HCT116 (cell line): ENCODE measurements around the gene ZNF20. TPM values are rescaled to one million over a fixed set of nuclear protein-coding genes. Genes with fewer than 3 reads are reported as not detected.

ENCODE experiments used
- ATAC-seq: fragments of 200-7000 bp; cut with Tn5 transposase; 2 replicates; pipeline ENCODE4 v1.9.1; 2020; ENCODE audit warnings: mild to moderate bottlenecking, moderate library complexity
- BruUV-seq: library from RNA; stranded (reverse); fragments of 400-500 nt; replicated peaks from 2 replicates; lab custom pipeline; 2021; lab: Mats Ljungman, UMichigan
- CTCF ChIA-PET: fragments of 300-600 bp; sonication (Branson Sonifier 250); formaldehyde crosslinking; loops from one replicate; lab custom pipeline; 2021; ENCODE audit warnings: antibody characterized with exemption; lab: Charles Lee
- POLR2A ChIA-PET: fragments of 300-600, 350-600 bp; sonication (Branson Sonifier 250); formaldehyde crosslinking; loops from one replicate; lab custom pipeline; 2021; ENCODE audit warnings: antibody characterized with exemption; lab: Charles Lee
- RAD21 ChIA-PET, 2 experiments: fragments of 300-600 bp; sonication (Branson Sonifier 250); formaldehyde crosslinking; loops; one replicate each; lab custom pipeline; 2023; ENCODE audit warnings: low total read pairs in 2 of 2; ENCODE audit not compliant: uncharacterized antibody in 2 of 2, unreplicated experiment in 2 of 2, low non-redundant PET in 1 of 2; lab: Charles Lee
- DNase-seq: peaks from one replicate; pipeline ENCODE4 v3.0.0-alpha.2; 2010; ENCODE audit warnings: low read depth, low spot score
- H2AFZ ChIP-seq: fragments of 200-600 bp; shearing (Covaris generic), sonication (generic); 2 replicates; pipeline ENCODE4 v1.6.1; 2017; ENCODE audit warnings: low read depth, mixed run types, mixed read lengths, antibody characterized with exemption, low read length; ENCODE audit not compliant: poor library complexity, severe bottlenecking
- H3K27ac ChIP-seq: 2 replicates; pipeline ENCODE4 v1.5.1; 2012; ENCODE audit warnings: low read depth, low read length
- H3K27me3 ChIP-seq: fragments of 200-600 bp; sonication (generic); 2 replicates; pipeline ENCODE4 v1.6.1; 2016; ENCODE audit warnings: mixed run types, low read length, mixed read lengths; ENCODE audit not compliant: insufficient read depth
- H3K36me3 ChIP-seq, 2 experiments: fragments of 200-500 bp in 1 of 2; fragments of 200-600 bp in 1 of 2; sonication (Bioruptor generic) in 1 of 2; sonication (generic) in 1 of 2; 2 replicates each; pipeline versions ENCODE4 v1.5.1 to v1.6.1; 2014 to 2016; ENCODE audit warnings: low read length in 2 of 2, inconsistent platforms in 1 of 2, mixed read lengths in 1 of 2, mixed run types in 1 of 2; ENCODE audit not compliant: insufficient read depth in 2 of 2, control insufficient read depth in 1 of 2
- H3K4me1 ChIP-seq, 2 experiments: fragments of 200-600 bp in 1 of 2; sonication (generic) in 1 of 2; 2 replicates each; pipeline versions ENCODE4 v1.5.1 to v1.6.1; 2012 to 2017; ENCODE audit warnings: low read length in 2 of 2, inconsistent platforms in 1 of 2, mild to moderate bottlenecking in 1 of 2, mixed read lengths in 1 of 2, mixed run types in 1 of 2, moderate library complexity in 1 of 2; ENCODE audit not compliant: insufficient read depth in 2 of 2, control insufficient read depth in 1 of 2
- H3K4me2 ChIP-seq: fragments of 200-600 bp; sonication (generic); 2 replicates; pipeline ENCODE4 v1.6.1; 2017; ENCODE audit warnings: mixed run types, low read length, mixed read lengths
- H3K4me3 ChIP-seq, 2 experiments: fragments of 200-600 bp in 1 of 2; sonication (generic) in 1 of 2; replicated peaks in 1 of 2; 2 replicates each; pipeline ENCODE4 v1.5.1; 2011 to 2016; ENCODE audit warnings: low read length in 2 of 2, control low read depth in 1 of 2, low read depth in 1 of 2, mild to moderate bottlenecking in 1 of 2, mixed read lengths in 1 of 2, mixed run types in 1 of 2
- H3K79me2 ChIP-seq: fragments of 200-600 bp; sonication (generic); 2 replicates; pipeline ENCODE4 v1.6.1; 2017; ENCODE audit warnings: mild to moderate bottlenecking, mixed run types, low read length, moderate library complexity, mixed read lengths; ENCODE audit not compliant: insufficient read depth
- H3K9ac ChIP-seq: fragments of 200-600 bp; sonication (generic); 2 replicates; pipeline ENCODE4 v1.6.1; 2016; ENCODE audit warnings: low read length, mixed read lengths
- H3K9me2 ChIP-seq: fragments of 200-600 bp; sonication (generic), shearing (Covaris generic); 2 replicates; pipeline ENCODE4 v1.6.1; 2017; ENCODE audit warnings: mixed run types, mild to moderate bottlenecking, moderate library complexity; ENCODE audit not compliant: insufficient read depth
- H3K9me3 ChIP-seq, 2 experiments: fragments of 200-500 bp in 1 of 2; fragments of 200-600 bp in 1 of 2; sonication (Bioruptor generic) in 1 of 2; sonication (generic) in 1 of 2; 2 replicates each; pipeline ENCODE4 v1.6.1; 2014 to 2017; ENCODE audit warnings: low read length in 2 of 2, mixed read lengths in 2 of 2, inconsistent platforms in 1 of 2, low read depth in 1 of 2, mild to moderate bottlenecking in 1 of 2, mixed run types in 1 of 2, moderate library complexity in 1 of 2; ENCODE audit not compliant: control insufficient read depth in 1 of 2, insufficient read depth in 1 of 2
- H4K20me1 ChIP-seq: fragments of 200-600 bp; sonication (generic), shearing (Covaris generic); 2 replicates; pipeline ENCODE4 v1.6.1; 2017; ENCODE audit warnings: mixed run types, mild to moderate bottlenecking, moderate library complexity; ENCODE audit not compliant: insufficient read depth
- CBX3 ChIP-seq: IDR thresholded peaks from 2 replicates; pipeline ENCODE4 v1.6.1; 2012; ENCODE audit warnings: low read depth
- EGR1 ChIP-seq: IDR thresholded peaks from 2 replicates; pipeline ENCODE4 v1.6.1; 2012; ENCODE audit warnings: low read depth
- ELF1 ChIP-seq: IDR thresholded peaks from 2 replicates; pipeline ENCODE4 v1.6.1; 2012; ENCODE audit warnings: low read depth, borderline replicate concordance
- POLR2AphosphoS5 ChIP-seq: IDR thresholded peaks from 2 replicates; pipeline ENCODE4 v1.6.1; 2011; ENCODE audit warnings: mild to moderate bottlenecking, low read depth, low read length, moderate library complexity
- RAD21 ChIP-seq: IDR thresholded peaks from 2 replicates; pipeline ENCODE4 v1.6.1; 2012; ENCODE audit warnings: low read depth, mild to moderate bottlenecking
- TCF7L2 ChIP-seq: IDR thresholded peaks from 2 replicates; pipeline ENCODE4 v1.7.0; 2011; ENCODE audit warnings: borderline replicate concordance, inconsistent platforms; ENCODE audit not compliant: insufficient read depth, insufficient read length; ENCODE audit errors: extremely low read depth
- ZFX ChIP-seq: fragments of 450-650 bp; IDR thresholded peaks from 2 replicates; pipeline ENCODE4 v1.6.1; 2017
- ZNF274 ChIP-seq: fragments of 200-500 bp; sonication (Bioruptor generic); IDR thresholded peaks from 2 replicates; pipeline ENCODE4 v1.6.1; 2014; ENCODE audit warnings: mild to moderate bottlenecking, low read depth, low read length, inconsistent platforms
- intact Hi-C: fragments of 100-400 bp; cut with micrococcal nuclease; formaldehyde crosslinking; loops from 2 replicates; pipeline ENCODE4 v1.10.0; 2022
- total RNA-seq: library from RNA; stranded (reverse); gene quantifications from one replicate; pipeline ENCODE4 v1.2.1, GENCODE V29; 2021; ENCODE audit not compliant: unreplicated experiment
- TF ChIP-seq, protein P1 (sequence below): IDR thresholded peaks from 2 replicates; pipeline ENCODE4 v1.6.1; 2012
- TF ChIP-seq, protein P2 (sequence below): IDR thresholded peaks from 2 replicates; pipeline ENCODE4 v1.6.1; 2011; ENCODE audit warnings: mild to moderate bottlenecking, low read length, moderate library complexity; ENCODE audit not compliant: insufficient replicate concordance; ENCODE audit errors: extremely low read depth

ZNF20 gene
- total RNA-seq, 1 experiment from 2014 or later: 1.0 TPM

DNA sequence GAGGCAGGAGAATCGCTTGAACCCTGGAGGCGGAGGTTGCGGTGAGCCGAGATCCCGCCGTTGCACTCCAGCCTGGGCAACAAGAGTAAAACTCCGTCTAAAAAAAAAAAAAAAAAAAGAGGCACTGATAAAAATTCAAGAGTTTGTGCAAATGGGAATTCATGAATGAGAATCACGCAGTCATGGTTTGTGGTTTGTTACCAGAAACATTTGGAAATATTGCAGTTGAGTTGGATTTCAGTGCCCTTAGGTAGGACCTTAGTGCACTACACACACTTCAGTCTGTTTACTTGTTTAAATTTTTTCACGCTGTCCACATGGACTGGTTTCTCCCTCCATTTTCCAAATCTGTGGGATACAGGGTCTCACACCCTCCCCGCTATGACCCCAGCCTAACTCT lies 47.2 kb downstream of the ZNF20 start:
- no peak for DNase-seq
- no peaks in the 10 kb centered on the region for H3K4me1 ChIP-seq
- H2AFZ ChIP-seq: no peak overlapping the region
- H3K27me3 ChIP-seq: no peaks in the 10 kb centered on the region
- no peak overlapping the region for H3K4me2 ChIP-seq
- peaks cover 0 to 7% of the 10 kb centered on the region in 2 experiments; a peak in 2 of 4 replicates for H3K9me3 ChIP-seq
- no peaks in the 10 kb centered on the region for H3K79me2 ChIP-seq
- H4K20me1 ChIP-seq: no peaks in the 10 kb centered on the region
- ChIA-PET CTCF (no interaction called here), RAD21 (no interaction called here), POLR2A (no interaction called here)
- no peak overlapping the region for H3K27ac ChIP-seq
- H3K4me3 ChIP-seq: no peak overlapping the region
- no TSS peak for BruUV-seq
- H3K9ac ChIP-seq: no peak overlapping the region
- no peaks in the 10 kb centered on the region for H3K9me2 ChIP-seq
- no peak for ATAC-seq
- TF ChIP-seq, protein P1, sequence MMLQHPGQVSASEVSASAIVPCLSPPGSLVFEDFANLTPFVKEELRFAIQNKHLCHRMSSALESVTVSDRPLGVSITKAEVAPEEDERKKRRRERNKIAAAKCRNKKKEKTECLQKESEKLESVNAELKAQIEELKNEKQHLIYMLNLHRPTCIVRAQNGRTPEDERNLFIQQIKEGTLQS: no peak
- TF ChIP-seq TCF7L2: no peak
- TF ChIP-seq, protein P2, sequence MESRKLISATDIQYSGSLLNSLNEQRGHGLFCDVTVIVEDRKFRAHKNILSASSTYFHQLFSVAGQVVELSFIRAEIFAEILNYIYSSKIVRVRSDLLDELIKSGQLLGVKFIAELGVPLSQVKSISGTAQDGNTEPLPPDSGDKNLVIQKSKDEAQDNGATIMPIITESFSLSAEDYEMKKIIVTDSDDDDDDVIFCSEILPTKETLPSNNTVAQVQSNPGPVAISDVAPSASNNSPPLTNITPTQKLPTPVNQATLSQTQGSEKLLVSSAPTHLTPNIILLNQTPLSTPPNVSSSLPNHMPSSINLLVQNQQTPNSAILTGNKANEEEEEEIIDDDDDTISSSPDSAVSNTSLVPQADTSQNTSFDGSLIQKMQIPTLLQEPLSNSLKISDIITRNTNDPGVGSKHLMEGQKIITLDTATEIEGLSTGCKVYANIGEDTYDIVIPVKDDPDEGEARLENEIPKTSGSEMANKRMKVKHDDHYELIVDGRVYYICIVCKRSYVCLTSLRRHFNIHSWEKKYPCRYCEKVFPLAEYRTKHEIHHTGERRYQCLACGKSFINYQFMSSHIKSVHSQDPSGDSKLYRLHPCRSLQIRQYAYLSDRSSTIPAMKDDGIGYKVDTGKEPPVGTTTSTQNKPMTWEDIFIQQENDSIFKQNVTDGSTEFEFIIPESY: no peak
- TF ChIP-seq CBX3: no peak
- H3K36me3 ChIP-seq: no peaks in the 10 kb centered on the region
- intact Hi-C loops: no loop called here

DNA sequence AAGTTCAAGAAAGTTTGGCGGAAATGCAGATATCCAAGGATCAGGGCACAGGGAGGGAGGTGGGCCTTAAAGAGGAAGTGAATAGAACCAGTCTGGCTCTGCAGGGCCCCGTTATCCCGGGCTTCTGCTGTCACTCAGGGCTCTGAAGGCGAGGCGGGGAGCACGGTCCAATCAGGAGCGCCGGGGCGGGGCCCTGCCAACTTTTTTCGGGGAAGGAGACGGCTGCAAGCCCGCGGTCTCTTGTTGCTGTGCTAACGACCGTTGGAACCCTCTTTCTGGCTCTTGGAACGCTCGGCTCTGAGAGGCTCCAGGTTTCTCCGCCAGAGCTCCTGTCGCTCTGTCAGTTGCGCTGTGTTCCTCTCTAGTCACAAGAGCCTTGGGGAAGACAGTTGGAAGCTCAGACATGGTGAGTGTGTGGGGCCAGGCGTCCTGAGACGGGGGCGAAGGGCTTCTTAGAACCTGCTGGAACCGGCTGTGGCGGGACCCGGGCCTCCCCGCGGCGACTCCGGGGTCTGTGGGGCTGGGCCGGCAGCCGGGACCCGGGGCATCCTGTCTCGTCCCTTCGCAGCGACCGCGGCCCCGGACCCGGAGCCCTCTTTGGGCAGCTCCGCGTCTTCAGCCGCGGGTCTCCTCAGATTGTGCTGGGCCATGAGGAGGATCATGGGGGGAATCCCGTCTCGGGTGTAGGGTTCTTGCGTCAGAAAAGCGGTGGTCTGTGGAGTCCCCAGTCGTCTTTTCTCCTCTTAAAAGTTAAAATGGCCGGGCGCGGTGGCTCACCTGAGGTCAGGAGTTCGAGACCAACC lies 47.9 kb downstream of the ZNF20 start:
- Histone ChIP-seq H3K27ac (no peak overlapping the region), H3K9me2 (no peaks in the 10 kb centered on the region), H3K9ac (no peak overlapping the region), H2AFZ (no peak overlapping the region), H4K20me1 (no peaks in the 10 kb centered on the region), H3K27me3 (no peaks in the 10 kb centered on the region), H3K9me3 (peaks cover 0 to 10% of the 10 kb centered on the region in 2 experiments; a peak in 2 of 4 replicates), H3K4me3 (no peak overlapping the region), H3K36me3 (no peaks in the 10 kb centered on the region), H3K79me2 (no peaks in the 10 kb centered on the region), H3K4me2 (no peak overlapping the region), H3K4me1 (no peaks in the 10 kb centered on the region)
- intact Hi-C loops: no loop called here
- BruUV-seq: no TSS peak
- RAD21 ChIA-PET: no interaction called here
- no peak for ATAC-seq
- CTCF ChIA-PET: no interaction called here
- POLR2A ChIA-PET: no interaction called here
- no peak for DNase-seq
- TF ChIP-seq RAD21: no peak
- no peak for TF ChIP-seq ZNF274
- TF ChIP-seq TCF7L2: no peak
- TF ChIP-seq EGR1: no peak
- no peak for TF ChIP-seq POLR2AphosphoS5
- TF ChIP-seq, protein P2: no peak
- no peak for TF ChIP-seq ELF1
- no peak for TF ChIP-seq ZFX
- TF ChIP-seq CBX3: no peak
